Upper lobe of left lung (tissue), 4 donors: ENCODE results near the gene ADH1B.
A peak's percentile ranks its signal among the peaks of the same experiment; 100 is the strongest.

Experiments
- EP300 ChIP-seq, 4 donors: sonication (generic); formaldehyde crosslinking; IDR thresholded peaks; one replicate each; pipeline ENCODE4 v1.5.1; 2017; ENCODE audit warnings: antibody characterized with exemption in 4 of 4, control low read depth in 2 of 4
- POLR2A ChIP-seq, 4 donors: fragments of 450-650 bp; IDR thresholded peaks; one replicate each; pipeline ENCODE4 v1.5.1; 2016 to 2017; ENCODE audit warnings: antibody characterized with exemption in 4 of 4, mild to moderate bottlenecking in 2 of 4
- POLR2AphosphoS5 ChIP-seq, 2 donors: sonication (generic); formaldehyde crosslinking; IDR thresholded peaks; one replicate each; pipeline ENCODE4 v1.5.1; 2017; ENCODE audit warnings: antibody characterized with exemption in 2 of 2
- TF ChIP-seq, protein P1 (sequence below), 6 experiments: fragments of 450-650 bp in 4 of 6; fragments of 200-600 bp in 2 of 6; sonication (generic) in 2 of 6; IDR thresholded peaks; one replicate each; pipeline ENCODE4 v1.5.1; 2016 to 2019; ENCODE audit warnings: antibody characterized with exemption in 6 of 6

DNA sequence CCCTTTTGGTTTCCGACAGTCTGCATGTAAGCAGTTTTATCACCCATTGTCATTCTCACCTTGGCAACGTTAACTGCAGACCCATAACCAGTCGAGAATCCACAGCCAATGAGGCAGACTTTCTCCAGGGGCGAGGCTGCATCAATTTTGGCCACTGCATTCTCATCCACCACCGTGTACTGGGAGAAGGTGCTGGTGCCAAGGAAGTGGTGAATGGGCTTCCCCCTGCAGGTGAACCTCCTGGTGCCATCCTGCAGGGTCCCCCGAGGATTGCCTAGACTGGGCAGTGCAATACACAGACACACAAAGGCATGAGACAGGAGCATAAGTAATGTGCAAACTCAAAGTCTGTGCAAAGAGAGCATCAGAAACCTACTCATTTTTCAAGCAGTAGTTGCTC, 5.4 kb downstream of the ADH1B start:
- TF ChIP-seq POLR2A (IDR thresholded peaks at IDR 0.05), result peak in 1 of 4 donors; percentile 7
- TF ChIP-seq, protein P1, sequence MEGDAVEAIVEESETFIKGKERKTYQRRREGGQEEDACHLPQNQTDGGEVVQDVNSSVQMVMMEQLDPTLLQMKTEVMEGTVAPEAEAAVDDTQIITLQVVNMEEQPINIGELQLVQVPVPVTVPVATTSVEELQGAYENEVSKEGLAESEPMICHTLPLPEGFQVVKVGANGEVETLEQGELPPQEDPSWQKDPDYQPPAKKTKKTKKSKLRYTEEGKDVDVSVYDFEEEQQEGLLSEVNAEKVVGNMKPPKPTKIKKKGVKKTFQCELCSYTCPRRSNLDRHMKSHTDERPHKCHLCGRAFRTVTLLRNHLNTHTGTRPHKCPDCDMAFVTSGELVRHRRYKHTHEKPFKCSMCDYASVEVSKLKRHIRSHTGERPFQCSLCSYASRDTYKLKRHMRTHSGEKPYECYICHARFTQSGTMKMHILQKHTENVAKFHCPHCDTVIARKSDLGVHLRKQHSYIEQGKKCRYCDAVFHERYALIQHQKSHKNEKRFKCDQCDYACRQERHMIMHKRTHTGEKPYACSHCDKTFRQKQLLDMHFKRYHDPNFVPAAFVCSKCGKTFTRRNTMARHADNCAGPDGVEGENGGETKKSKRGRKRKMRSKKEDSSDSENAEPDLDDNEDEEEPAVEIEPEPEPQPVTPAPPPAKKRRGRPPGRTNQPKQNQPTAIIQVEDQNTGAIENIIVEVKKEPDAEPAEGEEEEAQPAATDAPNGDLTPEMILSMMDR (IDR thresholded peaks at IDR 0.05), result no peak
- no peak for TF ChIP-seq EP300 (IDR thresholded peaks at IDR 0.05)
- TF ChIP-seq POLR2AphosphoS5 (IDR thresholded peaks at IDR 0.05), result no peak
